Chondrocyte (in vitro differentiated cells): ENCODE results near the gene CMIP. TPM values are rescaled to one million over a fixed set of nuclear protein-coding genes. Genes with fewer than 3 reads are reported as not detected.

ENCODE experiments used
- DNase-seq: peaks from one replicate; pipeline ENCODE4 v3.0.0; 2021; ENCODE audit warnings: mixed read lengths, low spot score
- H3K27ac Mint-ChIP-seq: one replicate; pipeline ENCODE4 v1.8.0; 2021; ENCODE audit warnings: mild to moderate bottlenecking, moderate library complexity, mixed read lengths; ENCODE audit not compliant: unreplicated experiment
- H3K27me3 Mint-ChIP-seq: 2 replicates; pipeline ENCODE4 v1.8.0; 2021; ENCODE audit warnings: low read depth, mixed read lengths
- H3K36me3 Mint-ChIP-seq: 2 replicates; pipeline ENCODE4 v1.8.0; 2021; ENCODE audit warnings: low read depth, mixed read lengths
- H3K4me1 Mint-ChIP-seq: 2 replicates; pipeline ENCODE4 v1.8.0; 2021; ENCODE audit warnings: low read depth, mild to moderate bottlenecking, mixed read lengths
- H3K4me3 Mint-ChIP-seq: one replicate; pipeline ENCODE4 v1.8.0; 2021; ENCODE audit warnings: mild to moderate bottlenecking, moderate library complexity, mixed read lengths; ENCODE audit not compliant: unreplicated experiment
- H3K9me3 Mint-ChIP-seq: 2 replicates; pipeline ENCODE4 v1.8.0; 2021; ENCODE audit warnings: low read depth, mixed read lengths
- total RNA-seq: library from RNA; stranded (reverse); gene quantifications from 3 replicates; pipeline ENCODE4 v1.2.1, GENCODE V29; 2021
- TF ChIP-seq, protein P1 (sequence below): fragments of 200-600 bp; sonication (generic); IDR thresholded peaks from 2 replicates; pipeline ENCODE4 v1.5.0; 2021; ENCODE audit warnings: antibody characterized with exemption, mild to moderate bottlenecking, moderate library complexity

CMIP gene
- total RNA-seq, 1 donor from 2014 or later, result 62.9 TPM

DNA sequence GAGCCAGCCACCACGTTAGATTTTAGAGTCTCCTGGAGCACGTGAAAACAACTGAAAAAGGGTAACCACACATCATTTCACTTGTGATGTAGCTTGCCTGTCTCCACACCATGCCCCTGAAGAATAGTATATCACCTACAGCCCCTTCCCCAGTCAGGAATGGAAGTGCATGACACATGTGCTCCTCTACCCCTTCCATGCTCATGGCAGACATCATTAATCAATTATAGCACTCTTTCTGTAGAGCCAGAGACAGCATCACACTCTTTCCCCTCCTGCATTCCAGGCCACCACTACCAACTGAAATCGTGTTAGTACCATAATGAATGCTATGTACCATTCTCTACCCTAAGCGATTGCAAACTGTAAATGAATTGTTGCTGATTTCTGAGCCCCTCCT lies 221.0 kb downstream of the CMIP start:
- H3K4me3 Mint-ChIP-seq, result no peak overlapping the region
- no peak for DNase-seq
- TF ChIP-seq, protein P1, sequence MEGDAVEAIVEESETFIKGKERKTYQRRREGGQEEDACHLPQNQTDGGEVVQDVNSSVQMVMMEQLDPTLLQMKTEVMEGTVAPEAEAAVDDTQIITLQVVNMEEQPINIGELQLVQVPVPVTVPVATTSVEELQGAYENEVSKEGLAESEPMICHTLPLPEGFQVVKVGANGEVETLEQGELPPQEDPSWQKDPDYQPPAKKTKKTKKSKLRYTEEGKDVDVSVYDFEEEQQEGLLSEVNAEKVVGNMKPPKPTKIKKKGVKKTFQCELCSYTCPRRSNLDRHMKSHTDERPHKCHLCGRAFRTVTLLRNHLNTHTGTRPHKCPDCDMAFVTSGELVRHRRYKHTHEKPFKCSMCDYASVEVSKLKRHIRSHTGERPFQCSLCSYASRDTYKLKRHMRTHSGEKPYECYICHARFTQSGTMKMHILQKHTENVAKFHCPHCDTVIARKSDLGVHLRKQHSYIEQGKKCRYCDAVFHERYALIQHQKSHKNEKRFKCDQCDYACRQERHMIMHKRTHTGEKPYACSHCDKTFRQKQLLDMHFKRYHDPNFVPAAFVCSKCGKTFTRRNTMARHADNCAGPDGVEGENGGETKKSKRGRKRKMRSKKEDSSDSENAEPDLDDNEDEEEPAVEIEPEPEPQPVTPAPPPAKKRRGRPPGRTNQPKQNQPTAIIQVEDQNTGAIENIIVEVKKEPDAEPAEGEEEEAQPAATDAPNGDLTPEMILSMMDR, result no peak
- no peaks in the 10 kb centered on the region for H3K9me3 Mint-ChIP-seq
- H3K27ac Mint-ChIP-seq, result no peak overlapping the region
- peaks cover 20% of the 10 kb centered on the region for H3K36me3 Mint-ChIP-seq
- H3K27me3 Mint-ChIP-seq, result no peaks in the 10 kb centered on the region
- H3K4me1 Mint-ChIP-seq, result peaks cover 3% of the 10 kb centered on the region

GRCh38 chr16:81666113-81666512 lies 221.5 kb downstream of the CMIP start:
- H3K4me3 Mint-ChIP-seq, result no peak overlapping the region
- no peak overlapping the region for H3K27ac Mint-ChIP-seq
- H3K36me3 Mint-ChIP-seq, result peaks cover 20% of the 10 kb centered on the region
- no peaks in the 10 kb centered on the region for H3K9me3 Mint-ChIP-seq
- DNase-seq, result no peak
- H3K4me1 Mint-ChIP-seq, result peaks cover 3% of the 10 kb centered on the region
- no peaks in the 10 kb centered on the region for H3K27me3 Mint-ChIP-seq
- TF ChIP-seq, protein P1, result no peak

DNA sequence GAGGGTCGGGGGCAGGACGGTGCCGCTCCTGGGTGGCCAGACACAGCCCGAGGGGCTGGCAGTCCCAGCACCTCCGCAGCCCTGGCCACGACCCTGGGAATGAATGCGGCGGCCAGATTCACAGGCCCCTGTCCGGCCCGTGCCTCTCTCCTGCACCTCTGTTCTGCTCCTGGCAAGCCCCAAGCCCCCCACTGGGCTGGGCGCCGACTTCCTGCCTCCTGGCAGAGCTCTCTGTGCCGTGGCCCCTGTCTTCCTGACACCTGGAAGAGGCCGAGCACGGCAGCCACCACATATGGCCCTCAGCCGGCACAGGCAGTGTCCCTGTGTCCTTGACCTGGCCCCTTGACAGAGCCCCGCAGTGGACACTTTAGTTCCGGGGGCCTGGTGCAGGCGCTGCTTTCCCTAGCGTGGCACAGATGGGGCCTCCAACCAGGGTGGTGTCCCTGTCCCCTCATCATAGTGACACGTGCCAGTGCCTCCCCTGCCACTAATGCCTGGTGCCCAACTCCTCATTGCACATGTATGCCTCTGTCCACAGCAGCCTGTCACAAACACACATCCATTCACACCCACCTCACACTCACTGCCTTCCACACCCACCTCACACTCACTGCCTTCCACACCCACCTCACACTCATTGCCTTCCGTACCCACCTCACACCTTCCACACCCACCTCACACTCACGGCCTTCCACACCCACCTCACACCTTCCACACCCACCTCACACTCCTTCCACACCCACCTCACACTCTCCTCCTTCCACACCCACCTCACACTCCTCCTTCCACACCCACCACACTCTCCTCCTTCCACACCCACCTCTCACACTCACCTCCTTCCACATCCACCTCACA lies 223.9 kb downstream of the CMIP start:
- TF ChIP-seq, protein P1, result no peak
- Mint-ChIP-seq H3K4me3 (no peak overlapping the region), H3K36me3 (peaks cover 17% of the 10 kb centered on the region), H3K9me3 (no peaks in the 10 kb centered on the region), H3K27me3 (no peaks in the 10 kb centered on the region), H3K4me1 (peaks cover 3% of the 10 kb centered on the region), H3K27ac (no peak overlapping the region)
- DNase-seq, result no peak

GRCh38 chr16:81669473-81670350 lies 225.1 kb downstream of the CMIP start:
- H3K9me3 Mint-ChIP-seq, result no peaks in the 10 kb centered on the region
- no peak for DNase-seq
- H3K36me3 Mint-ChIP-seq, result peaks cover 18% of the 10 kb centered on the region
- H3K4me3 Mint-ChIP-seq, result no peak overlapping the region
- peaks cover 3% of the 10 kb centered on the region for H3K4me1 Mint-ChIP-seq
- TF ChIP-seq, protein P1, result no peak
- no peak overlapping the region for H3K27ac Mint-ChIP-seq
- no peaks in the 10 kb centered on the region for H3K27me3 Mint-ChIP-seq
